CD4-positive, alpha-beta T cell treated with Interleukin-17A for 1 hour (primary cell): ENCODE measurements around the gene DYNLRB1.
"Not testable (repeated sequence)": the region's sequence is repeated elsewhere in the genome, so short reads cannot be mapped to it uniquely, and the experiment has no call there.

Experiments
- DNase-seq: peaks from one replicate; pipeline ENCODE4 v3.0.0-alpha.2; 2020

The DYNLRB1 gene

DNA sequence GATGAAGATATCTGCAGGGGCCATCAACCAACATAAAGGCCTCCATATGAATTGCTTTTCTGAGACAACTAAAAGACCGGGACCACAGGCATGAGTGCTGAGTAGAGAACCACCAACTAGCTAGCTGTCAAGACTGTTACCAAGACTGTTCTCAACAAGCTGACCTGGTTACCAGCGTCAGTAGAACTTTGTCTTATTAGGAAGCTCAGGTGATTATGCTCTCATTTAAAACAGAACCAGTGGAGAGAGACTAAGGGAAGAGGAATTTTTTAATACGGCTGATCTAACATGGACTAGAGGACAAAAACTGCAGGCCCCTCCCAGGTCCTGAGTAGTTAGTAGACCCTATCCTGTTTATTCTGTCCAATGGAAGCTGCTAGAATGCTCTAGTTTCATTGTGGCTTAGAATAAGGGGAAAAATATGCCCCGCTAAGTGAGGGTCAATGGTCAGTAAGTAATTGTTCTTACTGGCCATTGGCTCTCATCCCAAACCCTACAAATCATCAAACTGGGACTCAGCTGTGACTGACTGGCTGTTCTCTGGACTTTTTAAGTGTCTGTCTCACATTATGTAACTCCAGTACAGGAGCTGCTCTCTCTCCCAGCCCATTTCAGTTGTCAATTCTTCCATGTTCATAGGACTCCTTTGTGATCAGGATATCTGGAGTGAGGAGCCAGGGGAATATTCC, 3.8 kb upstream of the DYNLRB1 start:
- DNase-seq: no peak

DNA sequence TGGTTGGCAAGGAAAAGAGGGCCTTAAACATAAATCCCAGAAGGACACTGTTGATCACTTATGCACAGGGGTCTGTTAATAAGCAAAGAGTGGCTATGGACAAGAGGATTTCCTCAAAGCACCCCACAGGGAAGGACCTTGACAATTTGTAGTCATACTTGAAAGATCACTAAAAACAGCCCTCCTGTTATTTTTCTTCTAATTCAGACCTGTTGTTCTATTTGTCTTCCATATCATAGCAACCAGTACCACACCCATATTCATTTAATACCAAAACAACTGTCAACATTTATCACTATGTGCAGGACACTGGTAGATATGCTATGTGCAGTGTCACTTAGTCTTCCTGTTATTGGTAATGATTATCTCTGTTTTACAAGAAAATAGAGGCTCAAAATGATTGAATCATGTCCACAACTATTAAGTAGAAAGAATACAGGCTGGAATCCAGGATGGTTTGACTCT, 3.2 kb upstream of the DYNLRB1 start:
- DNase-seq: peak; percentile 24

DNA sequence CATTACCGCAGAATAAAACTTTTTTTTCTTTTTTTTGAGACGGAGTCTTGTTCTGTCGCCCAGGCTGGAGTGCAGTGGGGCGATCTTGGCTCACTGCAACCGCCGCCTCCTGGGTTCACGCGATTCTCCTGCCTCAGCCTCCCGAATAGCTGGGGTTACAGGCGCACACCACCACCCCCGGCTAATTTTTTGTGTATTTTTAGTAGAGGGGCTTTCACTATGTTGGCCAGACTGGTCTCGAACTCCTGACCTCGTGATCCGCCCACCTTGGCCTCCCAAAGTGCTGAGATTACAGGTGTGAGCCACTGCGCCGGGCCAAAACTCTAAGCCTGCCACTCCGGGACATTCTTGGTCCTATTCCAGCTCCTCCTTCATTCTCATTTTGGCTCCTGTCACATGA, 2.2 kb upstream of the DYNLRB1 start:
- not testable (repeated sequence) for DNase-seq

DNA sequence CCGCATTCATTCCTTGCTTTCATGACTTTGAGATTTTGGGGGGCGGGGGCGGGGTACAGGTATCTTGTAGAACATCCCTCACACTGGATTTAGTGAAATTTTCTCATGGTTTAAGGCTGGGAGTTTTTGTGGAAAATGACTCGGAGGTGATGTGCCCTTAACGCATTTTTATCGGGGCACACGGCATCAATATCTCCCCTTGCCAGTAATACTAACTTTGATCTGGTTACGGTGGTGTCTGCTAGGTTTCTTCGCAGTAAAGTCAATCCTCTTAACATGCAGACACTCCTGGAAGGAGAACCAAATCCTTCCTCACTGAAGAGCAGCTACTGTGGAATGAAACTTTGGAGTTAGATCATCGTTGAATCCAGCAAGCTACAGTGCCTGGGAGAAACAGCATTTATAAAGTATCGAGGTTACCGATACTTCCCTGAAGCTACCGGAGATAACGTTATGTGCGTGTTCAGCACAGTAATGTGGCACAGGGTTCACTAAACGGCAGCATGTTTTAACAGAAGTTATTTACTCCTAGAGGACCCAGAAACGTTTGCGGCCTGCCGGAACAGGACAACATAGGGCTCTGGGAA, 1.2 kb upstream of the DYNLRB1 start:
- no peak for DNase-seq

DNA sequence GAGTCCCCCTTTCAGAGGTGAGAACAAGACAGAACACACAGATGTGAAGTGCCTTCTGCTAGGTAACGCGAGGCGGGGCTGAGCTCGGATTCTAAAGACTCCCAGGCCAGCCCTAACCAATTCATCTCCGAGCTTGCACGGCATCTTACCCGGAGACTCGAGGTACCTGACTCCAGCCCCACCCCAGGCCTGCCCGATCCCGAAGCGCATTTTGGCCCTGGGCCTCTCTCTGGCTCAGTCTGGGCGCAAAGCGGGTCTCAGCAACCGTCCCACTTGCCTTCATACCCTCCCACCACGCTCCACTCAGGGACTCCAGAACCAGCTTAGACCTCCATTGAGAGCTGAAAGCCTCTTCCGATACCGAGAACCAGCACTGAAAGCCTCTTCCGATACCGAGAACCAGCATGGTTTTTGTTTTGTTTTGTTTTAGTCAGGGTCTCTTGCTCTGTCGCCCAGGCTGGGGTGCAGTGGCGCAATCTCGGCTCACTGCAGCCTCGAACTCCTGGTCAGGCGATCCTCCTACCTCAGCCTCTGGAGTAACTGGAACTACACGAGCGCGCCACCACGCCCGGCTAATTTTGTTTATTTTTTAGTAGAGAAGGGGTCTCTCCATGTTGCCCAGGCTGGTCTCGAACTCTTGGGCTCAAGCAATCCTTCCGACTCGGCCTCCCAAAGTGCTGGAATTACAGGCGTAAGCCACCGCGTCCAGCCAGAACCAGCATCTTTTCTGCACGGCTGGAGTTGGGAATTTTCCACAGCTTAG, 557 bp upstream of the DYNLRB1 start:
- peak; percentile 81 for DNase-seq

DNA sequence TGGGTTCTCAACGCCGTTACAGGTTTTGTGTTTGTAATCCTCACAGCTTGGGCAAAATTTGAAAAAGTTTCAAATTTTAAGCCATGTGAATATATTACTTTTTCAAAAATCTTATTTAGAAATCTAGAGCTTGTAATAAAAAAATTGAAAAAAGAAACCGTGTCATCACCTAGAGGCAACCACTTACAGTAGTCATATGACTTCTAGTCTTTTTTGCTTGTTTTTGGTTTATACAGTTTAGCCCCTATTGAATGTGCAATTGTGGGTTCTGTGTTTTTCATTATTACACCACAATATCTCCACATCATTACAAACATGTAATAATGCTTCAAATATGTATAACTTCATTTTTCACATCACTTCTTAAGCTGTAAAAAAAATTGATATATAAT, 888 bp downstream of the DYNLRB1 start:
- no peak for DNase-seq

DNA sequence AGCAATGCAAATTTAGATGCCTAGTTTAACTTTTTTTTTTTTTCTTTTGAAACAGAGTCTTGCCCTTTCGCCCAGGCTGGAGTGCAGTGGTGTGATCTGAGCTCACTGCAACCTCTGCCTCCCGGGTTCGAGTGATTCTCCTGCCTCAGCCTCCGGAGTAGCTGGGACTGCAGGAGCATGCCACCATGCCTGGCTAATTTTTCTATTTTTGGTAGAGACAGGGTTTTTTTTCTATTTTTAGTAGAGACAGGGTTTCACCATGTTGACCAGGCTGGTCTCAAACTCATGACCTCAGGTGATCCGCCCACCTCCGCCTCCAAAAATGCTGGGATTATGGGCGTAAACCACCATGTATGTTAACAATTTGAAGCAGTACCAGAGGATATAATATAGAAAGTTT, 2.6 kb downstream of the DYNLRB1 start:
- not testable (repeated sequence) for DNase-seq

DNA sequence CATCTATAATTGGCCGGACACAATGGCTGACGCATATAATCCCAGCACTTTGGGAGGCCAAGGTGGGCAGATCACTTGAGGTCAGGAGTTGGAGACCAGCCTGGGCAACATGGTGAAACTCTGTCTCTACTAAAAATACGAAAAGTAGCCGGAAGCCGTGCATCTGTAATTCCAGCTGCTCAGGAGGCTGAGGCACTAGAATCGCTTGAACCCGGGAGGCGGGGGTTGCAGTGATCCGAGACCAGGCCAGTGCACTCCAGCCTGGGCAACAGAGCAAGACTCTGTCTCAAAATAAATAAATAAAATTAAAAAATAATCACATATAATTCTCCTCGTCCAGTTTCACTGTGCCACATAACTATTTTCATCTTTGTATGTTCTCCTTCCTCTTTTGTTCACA, 3.6 kb downstream of the DYNLRB1 start:
- DNase-seq: not testable (repeated sequence)

DNA sequence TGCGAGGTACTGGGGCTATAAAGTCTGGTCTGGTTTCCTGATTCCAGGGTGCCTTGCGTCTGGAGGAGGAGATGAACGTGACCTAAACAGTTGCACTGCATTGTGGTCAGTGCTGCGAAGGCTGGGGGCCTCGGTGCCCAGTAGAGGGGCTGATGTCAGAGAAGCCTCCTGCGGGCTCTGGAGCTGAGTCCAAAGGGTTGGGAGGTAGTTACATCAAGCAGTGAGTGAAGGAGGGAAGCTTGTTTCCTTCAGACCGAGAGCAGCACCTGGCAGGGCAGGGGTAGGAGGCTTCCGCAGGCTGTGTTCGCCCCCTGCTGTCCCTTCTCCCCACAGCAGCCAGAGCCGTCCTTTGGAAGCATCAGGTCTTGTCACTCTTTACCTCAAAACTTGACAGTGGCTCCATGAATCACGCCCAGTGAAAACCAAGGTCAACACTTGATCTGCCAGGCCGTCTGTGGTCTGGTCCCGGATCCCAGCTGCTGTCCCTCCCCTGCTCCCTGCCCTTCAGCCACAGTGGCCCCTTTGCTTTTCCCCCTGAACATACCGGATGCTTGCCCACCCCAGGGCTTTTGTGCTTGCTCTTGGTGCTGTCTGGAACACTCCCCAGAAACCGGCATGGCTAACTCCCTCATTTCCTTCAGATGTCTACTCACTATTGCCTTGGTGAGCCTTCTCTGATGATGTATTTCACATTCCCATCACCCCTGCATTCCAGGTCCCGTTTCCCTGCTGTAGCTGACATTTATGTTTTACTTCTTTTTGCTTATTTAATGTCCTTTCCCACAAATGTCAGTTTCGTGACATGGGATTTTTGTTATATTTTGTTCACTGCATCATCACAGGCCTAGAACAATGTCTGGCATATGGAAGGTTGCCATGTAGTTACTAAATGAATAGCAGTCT, 7.0 kb downstream of the DYNLRB1 start:
- DNase-seq: peak; percentile 51

DNA sequence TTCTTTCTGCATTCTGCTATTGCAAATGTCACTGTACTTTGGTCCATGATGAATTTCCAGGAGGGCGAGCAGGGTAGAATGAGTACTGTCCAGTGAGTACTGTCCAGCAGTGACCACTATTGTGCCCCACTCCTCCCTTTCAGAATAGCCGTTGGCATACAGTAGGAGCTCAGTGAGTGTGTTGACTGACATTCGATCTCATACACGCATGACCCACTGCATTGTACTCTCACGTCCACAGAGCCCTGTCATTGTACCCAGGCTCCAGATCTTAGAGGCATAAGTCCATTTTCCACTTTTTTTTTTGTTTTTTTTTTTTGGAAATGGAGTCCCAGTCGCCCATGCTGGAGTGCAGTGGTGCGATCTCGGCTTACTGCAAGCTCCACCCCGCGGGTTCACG, 8.2 kb downstream of the DYNLRB1 start:
- DNase-seq: no peak

DNA sequence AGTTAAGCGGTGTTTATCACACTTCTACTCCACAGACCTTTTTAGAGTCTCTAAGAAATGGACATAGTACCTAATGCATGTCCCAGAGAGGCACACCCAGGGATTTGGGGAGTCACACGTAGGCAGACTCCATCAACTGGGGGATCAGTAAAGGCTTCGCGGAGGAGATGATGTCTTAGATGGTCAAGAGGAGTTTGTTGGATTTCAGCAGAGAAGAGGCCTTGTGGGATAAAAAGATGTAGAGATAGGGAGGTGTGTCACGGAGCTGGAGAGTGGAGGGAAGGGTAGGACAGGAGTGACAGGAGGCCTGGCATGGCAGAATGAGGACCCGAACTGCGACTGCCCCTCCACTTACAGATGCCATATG, 9.1 kb downstream of the DYNLRB1 start:
- no peak for DNase-seq

DNA sequence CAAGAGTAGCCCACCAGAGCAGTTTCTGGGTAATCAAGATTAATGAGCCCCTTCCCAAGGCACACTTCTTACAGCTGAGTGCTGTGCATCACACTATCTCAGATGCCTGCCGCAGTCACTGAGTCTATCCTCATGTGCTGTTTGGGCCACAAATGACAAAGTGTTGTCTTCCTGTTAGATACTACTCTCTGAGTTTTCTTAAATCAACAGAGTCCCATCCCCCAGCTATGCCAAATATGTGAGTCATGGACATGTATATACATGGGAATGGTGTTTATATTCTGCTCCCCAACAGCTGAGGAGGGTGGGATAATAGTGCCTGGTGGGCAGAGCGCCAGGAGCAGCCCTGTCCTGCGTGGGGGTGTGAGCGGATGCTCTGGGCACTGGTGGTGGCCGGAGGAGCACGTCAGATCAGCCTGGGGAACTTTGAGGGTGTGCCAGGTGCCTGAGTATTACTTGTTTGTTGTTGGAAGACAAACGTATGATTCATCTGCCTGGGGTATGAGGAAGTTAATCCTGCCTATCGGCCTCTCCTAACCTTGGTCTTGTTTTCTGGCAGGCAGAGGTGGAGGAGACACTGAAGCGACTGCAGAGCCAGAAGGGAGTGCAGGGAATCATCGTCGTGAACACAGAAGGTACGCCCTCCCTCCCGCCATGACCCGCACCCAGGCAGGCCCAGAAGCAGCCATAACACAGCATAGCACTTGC, 9.6 kb downstream of the DYNLRB1 start:
- no peak for DNase-seq

DNA sequence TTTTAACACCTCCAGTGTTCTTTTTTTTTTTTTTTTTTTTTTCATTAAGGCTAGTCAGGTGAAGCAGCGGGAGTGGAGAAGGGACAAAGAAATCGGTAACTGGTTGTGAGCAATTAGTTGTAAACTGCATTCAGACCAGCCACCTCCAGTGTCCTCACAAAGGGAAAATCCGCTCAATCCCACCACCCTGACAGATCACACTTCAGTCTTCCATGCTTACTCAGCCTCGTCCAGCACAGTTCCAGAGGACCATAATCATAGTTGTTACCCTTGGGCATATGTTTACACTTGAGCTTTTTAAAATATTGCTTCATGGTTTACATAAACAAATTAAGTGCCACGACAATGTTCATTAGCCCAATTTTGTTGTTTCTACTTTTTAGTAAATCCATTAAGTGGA, 10.2 kb downstream of the DYNLRB1 start:
- no peak for DNase-seq

DNA sequence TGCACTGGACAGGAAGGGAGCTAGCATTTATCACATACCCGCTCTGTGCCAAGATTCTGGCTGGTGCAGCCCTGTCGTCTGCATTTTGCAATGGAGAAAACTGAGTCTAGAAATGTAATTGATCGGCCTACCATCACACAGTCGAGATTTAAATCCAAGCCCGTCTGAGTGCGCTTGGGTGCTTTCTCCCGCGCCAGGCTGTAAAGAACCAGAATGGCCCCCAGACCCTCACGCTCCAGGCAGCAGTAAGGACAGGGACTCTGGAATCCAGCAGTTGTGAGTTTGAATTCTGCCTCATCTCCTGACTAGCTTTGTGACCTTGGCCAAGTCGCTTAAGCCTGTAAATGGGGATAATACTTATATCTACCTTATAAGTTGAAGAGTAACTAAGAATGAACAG, 10.8 kb downstream of the DYNLRB1 start:
- DNase-seq: no peak

DNA sequence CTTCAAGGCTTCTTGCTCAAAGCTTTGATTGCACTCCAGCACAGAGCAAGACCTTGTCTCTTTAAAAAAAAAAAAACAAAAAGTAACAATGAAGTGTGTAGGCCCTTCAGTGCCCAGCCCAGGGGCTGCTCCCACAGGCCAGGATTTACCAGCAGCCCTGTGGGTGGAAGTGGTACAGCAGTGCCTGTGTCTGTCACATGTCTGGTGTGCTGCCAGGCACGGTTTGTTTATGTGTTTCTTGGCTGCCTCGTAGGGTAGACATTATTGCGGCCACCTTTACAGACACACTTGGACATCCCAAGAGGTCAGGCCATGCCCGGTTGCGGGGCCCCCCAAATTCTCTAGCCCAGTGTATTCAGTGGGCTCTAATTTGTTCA, 12.7 kb downstream of the DYNLRB1 start:
- DNase-seq: no peak

DNA sequence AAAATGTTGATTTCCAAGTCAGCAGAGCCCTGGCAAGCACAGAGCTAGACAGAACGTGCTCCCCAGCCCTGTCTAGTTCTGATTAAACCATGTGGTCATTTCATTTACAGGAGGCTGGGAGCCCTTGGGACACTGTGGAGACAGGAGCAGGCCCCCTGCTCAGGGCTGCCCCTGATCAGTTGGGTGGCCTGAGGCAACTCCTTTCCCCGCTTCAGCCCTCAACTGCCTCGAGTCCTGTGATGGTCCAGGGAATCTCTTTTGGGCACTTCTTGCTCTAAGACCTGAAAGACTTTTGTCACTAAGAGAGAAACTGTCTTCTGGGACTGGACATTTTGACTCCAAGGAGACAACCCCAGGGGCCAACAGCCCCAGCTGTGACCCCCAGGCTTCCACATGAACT, 13.5 kb downstream of the DYNLRB1 start:
- DNase-seq: no peak

DNA sequence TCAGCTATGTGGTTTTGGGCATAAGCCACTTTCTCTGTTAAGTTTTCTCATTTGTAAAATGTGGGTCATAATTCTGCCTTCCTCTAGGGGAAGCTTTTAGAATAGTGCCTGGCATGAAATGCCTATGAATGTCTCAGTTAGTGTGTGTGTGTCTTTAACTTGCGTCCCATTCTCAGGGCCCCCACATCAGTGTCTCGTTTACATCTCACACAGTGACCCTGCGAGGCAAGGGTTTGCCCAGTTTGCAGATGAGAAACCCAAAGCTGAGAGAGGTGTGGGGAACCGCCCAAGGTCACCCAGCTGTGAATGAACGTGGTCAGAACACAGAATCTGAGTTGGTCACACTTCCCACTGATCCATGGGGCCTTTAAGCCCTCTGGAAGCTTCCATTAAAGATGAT, 14.1 kb downstream of the DYNLRB1 start:
- DNase-seq: no peak

DNA sequence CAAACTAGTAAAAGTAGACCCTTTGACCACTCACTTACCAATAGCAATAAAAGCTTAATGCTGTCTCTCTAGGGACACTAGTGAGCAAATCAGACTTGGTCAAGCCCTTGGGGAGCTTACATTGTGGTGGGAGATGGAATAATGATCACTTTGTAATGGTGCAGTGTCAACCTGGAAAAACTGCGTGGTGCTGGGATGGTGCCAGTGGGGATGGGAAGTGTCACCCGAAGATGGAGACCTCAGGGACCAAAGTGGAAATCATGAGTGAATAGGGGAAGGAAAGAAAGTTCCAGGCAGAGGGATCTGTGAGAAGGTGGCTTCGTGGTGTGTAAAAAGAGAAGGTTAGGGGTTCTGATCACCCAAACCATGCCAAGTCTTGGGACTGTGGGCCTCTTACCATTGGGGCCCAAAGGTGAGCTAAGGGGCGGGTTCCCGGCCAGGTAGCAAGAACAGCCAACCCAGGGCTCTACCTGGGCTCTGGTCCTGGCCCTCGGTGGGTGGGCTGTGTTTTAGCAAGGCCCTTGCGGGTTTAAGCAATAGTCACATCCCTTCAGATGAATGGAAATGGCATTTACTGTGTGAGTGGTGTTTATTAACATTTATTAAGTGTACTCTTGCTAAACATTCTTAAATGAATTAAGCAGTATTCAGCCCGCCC, 15.5 kb downstream of the DYNLRB1 start:
- DNase-seq: no peak

DNA sequence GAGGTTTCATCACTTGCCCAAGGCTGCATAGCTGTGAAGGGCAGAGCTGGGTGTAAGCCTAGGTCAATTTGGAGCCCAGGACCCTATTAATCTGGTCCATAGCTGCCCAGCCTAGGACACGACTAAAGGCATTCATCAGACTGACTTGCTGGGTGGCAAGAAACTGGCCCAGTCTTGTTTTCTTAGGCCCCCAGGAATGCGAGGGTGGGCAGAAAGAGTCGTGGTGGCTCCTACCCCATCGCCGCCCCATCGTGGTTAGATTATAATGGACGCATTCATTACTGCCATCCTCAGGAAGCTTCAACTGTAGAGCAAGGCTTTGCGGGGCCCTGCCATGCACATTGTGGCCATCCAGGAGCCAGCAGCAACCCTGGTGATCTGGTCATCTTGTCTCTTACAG, 16.1 kb downstream of the DYNLRB1 start:
- DNase-seq: no peak

DNA sequence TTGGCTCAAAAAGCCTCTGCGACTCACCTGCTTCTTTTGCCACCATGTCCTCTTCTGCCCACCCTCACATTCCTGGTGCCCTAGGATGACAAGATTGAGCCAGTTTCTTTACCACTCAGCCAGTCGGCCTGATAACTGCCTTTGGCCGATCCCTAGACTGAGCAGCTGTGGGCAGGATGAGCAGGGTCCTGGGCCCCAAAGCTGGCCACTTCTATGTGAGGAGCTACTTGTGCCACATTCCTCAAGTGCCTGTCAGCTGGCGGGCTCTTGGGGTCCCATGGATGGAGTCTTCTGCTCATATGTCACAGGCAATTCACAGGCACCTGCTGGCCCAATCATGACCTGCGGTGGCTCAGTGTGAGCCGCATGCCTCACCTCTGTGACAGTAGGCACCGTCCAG, 16.5 kb downstream of the DYNLRB1 start:
- no peak for DNase-seq

DNA sequence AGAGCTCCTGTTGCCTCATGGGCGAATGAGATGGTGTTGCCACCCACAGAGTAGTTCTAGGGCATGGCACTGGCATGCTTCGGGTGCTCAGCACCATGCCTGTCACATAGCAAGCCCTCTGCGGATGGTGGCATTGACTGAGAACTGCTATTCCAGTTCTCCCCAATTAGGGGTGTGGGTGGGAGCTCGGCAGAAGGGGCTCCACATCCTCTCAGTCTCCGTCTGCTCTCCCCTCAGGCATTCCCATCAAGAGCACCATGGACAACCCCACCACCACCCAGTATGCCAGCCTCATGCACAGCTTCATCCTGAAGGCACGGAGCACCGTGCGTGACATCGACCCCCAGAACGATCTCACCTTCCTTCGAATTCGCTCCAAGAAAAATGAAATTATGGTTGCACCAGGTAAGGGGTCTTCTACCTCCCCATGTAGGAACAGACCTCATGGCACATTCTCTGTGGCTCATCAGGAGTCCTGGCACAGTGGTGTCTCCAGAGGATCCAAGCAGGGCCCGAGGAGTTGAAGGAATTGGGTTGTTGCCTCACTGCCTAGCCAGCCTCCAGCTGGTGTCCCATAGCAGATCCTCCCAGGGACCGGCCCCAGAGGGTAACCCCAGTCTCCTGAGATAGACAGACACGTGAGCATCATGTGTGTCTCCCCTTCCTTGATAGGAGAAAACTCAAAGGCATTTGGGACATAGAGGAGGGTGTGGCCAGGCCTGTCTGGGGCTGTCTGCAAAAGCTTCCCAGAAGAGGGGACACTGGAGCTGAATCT, 18.4 kb downstream of the DYNLRB1 start:
- no peak for DNase-seq
